Raji (cell line): Measurements from ENCODE around the gene C19orf67.

ENCODE experiments used
- POLR2A ChIP-seq: IDR thresholded peaks from 2 replicates; pipeline ENCODE4 v1.6.1; 2011; ENCODE audit warnings: low read depth, low read length, control low read depth; ENCODE audit not compliant: insufficient read depth

The C19orf67 gene

DNA sequence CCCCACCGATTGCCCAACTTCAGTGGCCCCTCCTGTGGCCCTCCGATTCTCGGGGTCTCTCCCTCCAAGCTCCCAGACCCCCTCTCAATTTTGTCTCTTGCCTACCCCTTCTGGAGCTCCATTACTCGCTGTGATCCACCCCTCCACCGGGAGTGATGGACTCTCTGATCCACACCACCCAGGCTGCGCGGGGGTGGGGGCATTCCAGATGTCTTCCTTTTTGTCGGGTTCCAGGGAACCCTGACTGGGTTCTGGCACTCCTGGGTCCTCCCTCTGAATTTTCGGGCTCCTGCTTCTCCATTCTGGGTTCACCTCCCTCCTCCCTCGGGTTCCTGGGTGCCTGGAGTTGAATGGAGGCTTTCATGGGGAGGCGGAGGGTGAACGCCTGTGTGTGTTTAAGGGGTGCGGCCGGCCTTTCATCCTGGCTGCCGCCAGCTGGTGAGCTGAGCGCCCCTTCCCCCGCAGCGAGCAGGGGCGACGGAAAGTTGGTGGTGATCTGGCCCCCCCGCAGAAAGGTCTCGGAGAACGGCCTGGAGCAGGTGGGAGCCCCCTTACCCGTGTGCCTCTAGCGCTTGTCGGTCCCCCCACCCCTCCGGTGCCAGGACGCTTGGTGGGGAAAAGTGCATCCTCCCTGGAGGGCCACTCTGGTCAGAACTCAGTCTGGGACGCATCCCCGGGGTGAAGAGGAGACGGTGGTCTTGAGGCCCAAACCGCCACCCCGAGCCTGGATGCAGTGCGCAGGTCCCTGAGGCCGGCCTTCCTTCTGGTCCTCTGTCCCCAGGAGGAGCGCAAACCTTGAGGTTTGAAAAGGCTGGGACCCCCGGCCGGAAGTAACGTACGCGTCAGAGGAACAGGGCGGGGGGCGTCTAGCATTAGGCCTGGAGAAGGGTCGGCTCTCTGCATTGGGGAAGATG, 11.4 kb downstream of the C19orf67 start:
- TF ChIP-seq POLR2A: no peak

DNA sequence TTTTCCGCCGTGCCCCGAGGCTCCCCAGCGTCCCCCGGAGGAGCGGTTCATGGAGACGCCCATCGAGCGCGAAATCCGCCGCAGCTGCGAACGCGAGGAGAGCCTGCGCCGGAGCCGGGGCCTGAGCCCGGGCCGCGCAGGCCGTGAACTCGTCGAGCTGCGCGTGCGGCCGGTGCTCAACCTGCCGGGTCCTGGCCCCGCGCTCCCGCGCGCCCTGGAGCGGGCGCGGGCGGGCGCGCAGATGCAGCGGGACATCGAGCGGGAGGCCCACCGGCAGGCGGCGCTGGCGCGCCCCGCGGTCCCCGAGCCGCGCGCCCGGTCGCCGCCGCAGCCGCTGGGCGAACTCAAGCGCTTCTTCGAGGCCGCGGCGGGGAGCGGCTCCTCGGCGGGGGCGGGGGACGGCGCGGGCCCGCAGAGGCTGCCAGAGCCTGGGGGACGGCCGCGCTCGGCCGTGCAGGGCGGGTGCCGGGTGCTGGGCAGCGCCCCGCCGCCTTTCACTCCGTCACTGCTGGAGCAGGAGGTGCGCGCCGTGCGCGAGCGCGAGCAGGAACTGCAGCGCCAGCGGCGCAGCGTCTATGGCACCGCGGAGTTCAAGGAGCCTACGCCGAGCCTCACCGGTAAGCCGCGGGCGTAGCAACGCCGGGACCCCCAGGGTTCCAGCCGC, 12.2 kb downstream of the C19orf67 start:
- TF ChIP-seq POLR2A: peak; percentile 57

DNA sequence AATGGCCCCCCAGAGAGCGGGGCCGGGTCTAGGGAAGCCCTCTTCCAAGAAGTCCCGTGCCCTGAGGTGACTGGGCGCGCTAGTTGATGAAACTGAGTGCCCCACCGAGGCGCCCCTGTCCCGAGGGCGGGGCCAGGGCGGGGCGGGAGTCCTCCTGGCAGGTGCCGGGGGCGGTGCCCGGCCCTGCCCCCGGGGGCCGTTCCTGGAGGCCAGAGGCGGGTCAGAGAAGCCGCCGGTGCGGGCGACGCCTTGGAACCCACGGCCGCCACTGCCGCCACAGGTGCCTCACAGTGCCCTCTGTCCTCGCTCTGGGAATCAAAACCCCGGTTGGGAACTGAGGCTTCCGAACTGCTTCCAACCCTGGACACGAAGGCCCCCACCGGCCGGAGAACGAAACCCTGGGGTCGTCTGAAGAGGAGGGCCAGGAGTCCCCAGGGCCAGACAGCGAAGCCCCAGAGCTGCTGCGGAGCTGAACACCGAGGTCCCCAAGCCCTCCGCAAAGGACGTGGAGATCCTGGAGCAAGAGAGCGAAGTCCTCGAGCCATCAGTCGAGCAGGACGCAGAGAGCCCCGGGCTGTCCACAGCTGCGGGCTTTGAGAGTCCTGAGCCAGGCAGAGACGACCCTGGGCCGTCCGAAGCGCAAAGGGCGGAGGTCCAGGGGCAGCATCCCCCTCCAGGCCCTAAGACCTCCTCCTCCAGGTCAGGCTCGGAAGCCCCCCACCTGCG, 12.9 kb downstream of the C19orf67 start, which contains the start of gene MISP3:
MISP3 (plus strand) TSS at position 252 of the 726 bp plus-strand sequence. CDS start 524 bp downstream, outside the sequence.
- TF ChIP-seq POLR2A: no peak

DNA sequence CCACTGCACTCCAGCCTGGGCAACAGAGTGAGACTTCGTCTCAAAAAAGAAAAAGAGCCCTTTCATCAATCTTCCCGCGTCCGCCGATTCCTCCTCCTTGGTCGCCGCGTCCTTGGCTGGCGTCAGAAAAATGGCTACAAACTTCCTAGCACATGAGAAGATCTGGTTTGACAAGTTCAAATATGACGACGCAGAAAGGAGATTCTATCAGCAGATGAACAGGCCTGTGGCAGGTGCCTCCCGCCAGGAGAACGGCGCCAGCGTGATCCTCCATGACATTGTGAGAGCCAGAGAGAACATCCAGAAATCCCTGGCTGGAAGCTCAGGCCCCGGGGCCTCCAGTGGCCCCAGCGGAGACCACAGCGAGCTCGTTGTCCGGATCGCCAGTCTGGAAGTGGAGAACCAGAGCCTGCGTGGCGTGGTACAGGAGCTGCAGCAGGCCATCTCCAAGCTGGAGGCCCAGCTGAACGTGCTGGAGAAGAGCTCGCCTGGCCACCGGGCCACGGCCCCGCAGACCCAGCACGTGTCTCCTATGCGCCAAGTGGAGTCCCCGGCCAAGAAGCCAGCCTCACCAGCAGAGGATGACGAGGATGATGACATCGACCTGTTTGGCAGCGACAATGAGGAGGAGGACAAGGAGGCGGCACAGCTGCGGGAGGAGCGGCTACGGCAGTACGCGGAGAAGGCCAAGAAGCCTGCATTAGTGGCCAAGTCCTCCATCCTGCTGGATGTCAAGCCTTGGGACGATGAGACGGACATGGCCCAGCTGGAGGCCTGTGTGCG, 15.1 kb downstream of the C19orf67 start:
- no peak for TF ChIP-seq POLR2A

DNA sequence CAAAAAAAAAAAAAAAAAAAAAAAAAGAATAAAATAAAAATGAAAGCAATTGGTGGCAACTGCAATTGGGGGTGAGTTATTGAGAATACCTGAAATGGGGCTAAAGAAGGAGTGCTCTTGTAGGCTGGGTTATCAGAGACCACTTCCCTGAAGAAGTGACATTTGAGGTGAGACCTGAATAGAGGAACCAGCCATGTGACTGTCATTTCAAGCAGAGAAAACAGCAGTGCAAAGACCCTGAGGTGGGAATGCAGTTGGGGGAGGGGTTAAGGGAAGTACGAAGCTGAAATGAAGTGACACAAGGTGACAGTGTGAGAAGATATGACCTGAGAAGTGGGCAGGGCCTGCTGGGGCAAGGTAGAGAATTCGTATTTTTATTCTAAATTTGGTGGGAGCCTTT, 19.4 kb downstream of the C19orf67 start:
- TF ChIP-seq POLR2A: no peak

DNA sequence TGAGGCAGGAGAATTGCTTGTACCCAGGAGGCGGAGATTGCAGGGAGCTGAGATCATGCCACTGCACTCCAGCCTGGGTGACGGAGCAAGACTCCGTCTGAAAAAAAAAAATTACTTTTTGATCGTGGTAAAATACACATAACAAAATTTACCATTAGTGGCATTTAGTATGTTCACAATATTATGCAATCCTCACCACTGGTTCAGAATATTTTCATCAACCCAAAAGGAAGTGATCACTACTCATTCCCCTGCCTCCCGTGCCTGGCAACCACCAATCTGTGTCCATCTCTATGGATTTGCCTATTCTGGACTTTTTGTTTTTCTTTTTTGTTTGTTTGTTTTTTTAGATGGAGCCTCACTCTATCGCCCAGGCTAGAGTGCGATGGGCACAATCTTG, 22.5 kb downstream of the C19orf67 start:
- no peak for TF ChIP-seq POLR2A

DNA sequence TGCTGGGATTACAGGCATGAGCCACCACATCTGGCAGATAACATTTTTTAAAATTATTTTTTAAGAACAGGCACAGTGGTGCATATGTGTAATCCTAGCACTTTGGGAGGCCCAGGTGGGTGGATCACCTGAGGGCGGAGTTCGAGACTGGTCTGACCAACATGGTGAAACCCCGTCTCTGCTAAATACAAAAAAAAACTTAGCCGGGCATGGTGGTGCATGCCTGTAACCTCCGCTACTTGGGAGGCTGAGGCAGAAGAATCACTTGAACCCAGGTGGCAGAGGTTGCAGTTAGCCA, 23.1 kb downstream of the C19orf67 start:
- no peak for TF ChIP-seq POLR2A

DNA sequence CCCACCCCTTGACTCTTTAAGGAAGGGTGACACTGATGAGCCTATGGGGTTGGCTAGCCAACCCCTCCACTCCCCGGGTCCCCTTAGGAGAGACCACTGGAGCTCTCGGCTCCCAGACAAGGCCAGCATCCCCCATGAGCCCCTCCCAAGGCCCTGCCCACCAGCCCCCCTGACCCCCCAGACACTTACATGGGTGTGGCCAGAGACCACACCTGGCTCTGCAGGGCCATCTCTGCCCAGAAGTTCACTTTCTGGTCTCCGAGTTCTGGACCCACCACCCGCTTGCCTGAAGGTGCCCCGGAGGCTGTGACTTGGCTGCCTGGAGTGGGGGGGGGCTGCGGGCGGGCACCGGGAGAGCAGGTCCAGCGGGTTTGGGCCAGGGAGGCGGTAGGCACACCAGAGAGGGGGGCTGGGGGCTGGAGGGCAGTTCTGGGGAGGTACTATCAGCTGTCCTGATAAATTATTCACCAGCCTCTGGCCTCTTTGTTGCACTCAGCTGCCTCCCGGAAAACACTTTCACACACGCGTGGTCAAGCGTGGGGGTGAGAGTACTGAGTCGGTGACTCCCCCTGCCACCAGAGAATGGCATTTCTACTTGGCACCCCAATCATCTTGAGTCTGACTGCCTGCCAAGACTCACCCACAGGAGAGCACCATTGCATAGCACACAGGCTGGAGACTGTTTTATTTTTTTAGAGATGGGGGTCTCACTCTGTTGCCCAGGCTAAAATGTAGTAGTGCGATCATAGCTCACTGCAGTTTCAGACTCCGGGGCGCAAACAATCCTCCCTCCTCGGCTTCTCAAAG, 23.6 kb downstream of the C19orf67 start, which contains the start of gene PALM3:
PALM3 (minus strand) TSS at position 326 of the 807 bp plus-strand sequence; CDS start at position 230, 96 bp downstream.
- no peak for TF ChIP-seq POLR2A

DNA sequence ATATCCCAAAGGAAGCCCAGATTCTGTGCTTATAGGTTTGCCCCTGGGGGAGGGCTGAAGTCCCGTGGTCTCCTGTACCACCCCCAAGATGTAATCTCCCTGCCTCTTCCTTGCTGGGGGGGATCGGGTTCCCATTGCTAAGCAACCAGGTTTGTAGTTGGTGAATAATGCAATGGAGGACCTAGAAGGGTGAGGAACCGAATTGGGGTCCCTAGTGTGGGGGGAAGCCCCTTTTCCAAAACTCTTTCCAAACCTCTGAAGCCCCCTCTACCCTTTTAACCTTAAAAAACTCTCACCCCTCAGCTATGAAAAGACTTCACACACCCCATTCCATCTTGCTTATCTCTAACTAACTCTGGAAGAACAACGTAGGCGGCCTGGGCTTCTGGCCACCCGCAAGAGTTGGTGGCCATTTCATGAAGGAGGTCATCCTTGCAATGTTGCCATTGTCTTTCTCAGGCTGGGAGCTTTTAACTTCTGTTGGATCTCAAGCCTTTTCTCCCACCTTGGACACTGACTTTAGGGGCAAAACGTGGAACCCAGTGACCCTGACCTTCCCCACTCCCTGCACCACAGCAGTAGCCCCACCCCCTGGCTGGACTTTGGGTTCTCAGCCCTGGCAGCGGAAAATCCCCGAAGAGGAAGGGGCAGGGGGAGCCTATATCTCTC, 24.4 kb downstream of the C19orf67 start:
- no peak for TF ChIP-seq POLR2A

DNA sequence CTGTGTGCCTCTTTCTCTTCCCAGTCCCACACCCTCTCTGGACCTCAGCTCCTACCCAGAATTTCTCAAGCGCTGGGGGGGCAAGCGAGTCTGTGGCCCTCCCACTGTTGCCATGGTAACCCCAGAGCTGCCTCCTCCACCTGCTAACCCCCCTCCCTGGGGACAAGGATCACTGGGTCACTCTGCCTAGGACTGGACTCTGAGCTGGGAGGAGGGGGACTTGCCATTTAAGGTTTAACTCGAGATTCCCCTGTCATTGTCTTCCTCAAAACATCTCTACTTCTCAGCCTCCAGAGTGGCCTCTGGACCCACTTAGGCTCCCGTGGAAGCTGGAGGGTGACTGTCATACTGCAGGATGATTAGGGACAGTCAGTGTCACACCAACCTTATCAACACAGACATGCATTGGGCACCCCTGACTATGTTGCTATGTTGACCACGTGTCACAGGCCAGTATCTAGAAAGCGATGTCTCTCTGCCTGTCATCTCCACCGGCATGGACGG, 25.9 kb downstream of the C19orf67 start:
- TF ChIP-seq POLR2A: no peak

DNA sequence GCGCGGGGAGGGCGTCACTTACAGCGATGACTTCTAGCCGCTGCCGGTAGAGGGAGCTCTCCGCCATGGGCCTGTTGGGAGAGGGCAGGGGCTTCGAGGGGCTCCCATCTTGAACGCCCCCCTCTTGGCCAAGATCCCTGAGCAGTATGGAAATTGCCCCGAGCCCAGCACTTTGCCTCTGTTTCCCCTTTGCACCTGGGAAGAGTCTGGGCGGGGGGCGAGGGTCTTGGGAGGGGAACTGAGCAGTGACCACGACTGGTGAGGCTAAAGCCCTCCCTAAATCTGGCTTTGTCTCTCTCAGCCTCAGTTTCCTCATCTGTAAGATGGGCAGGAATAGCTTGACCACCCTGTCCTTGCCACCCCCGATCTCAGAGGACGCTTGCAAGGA, 26.5 kb downstream of the C19orf67 start:
- TF ChIP-seq POLR2A: no peak

DNA sequence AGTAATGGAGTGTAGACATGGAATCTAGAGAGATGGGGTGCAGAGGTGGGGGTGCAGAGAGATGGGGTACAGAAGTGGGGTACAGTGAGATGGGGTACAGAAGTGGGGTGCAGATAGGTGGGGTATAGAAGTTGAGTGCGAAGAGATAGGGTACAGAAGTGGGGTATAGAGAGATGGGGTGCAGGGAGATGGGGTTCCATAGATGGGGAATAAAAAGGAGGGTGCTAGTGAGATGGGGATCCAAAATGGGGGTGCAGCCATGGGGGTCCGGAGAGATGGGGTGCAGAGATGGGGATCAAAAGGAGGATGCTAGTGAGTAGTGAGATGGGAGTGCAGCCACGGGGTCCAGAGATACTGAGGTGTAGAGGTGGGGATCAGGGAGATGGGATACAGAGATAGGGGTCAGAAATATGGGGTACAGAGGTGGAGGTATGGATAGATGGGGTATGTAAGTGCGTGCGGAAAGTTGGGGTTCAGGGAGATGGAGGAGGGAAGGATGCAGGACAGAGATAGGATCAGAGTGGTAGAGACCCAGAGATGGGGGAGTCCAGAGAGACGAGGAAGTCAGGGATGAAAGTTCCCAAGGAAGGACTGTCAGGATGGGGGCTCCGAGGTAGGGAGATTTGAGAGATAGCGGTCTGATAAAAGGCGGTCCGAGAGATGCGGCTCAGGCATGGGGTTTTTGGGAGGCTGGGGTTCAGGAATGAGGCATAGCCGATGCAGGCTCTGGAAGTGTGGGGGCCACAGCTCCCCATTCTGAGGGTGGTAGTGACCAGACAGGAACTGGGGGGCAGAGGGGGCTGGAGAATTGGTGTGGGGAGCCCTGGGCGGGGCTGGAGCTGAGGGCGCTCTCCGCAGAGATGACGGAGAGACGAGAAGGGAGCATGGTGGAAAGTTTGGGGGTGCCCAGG, 27.1 kb downstream of the C19orf67 start:
- TF ChIP-seq POLR2A: no peak
